Cardiac muscle cell (in vitro differentiated cells and primary cell): ENCODE measurements around the gene VSTM5. TPM values are rescaled to one million over a fixed set of nuclear protein-coding genes. Genes with fewer than 3 reads are reported as not detected.
"Not testable (repeated sequence)": the region's sequence is repeated elsewhere in the genome, so short reads cannot be mapped to it uniquely, and the experiment has no call there.

Experiments used
- DNase-seq, 2 donors: peaks; one replicate each; pipeline versions ENCODE4 v3.0.0 to v3.0.0-alpha.2; 2010 to 2017; ENCODE audit warnings: low read depth in 1 of 2, low spot score in 1 of 2
- H3K27ac ChIP-seq: fragments of 200-600 bp; sonication (generic); 2 replicates; pipeline ENCODE4 v1.5.1; 2016
- H3K27me3 ChIP-seq: fragments of 200-600 bp; sonication (generic); 2 replicates; pipeline ENCODE4 v1.6.0; 2016; ENCODE audit warnings: control low read depth
- H3K36me3 ChIP-seq: fragments of 200-600 bp; sonication (generic); 2 replicates; pipeline ENCODE4 v1.5.1; 2016; ENCODE audit warnings: control low read depth
- H3K4me1 ChIP-seq: fragments of 200-600 bp; sonication (generic); 2 replicates; pipeline ENCODE4 v1.8.1; 2017; ENCODE audit warnings: low read depth, mild to moderate bottlenecking, mixed run types
- H3K4me3 ChIP-seq: fragments of 200-600 bp; sonication (generic); 2 replicates; pipeline ENCODE4 v1.5.1; 2016; ENCODE audit warnings: mild to moderate bottlenecking
- H3K9me3 ChIP-seq: fragments of 200-600 bp; sonication (generic); 2 replicates; pipeline ENCODE4 v1.5.1; 2017; ENCODE audit warnings: low read depth, mild to moderate bottlenecking, control low read depth
- polyA plus RNA-seq: library from polyadenylated mRNA; unstranded; fragments of >200 nt; fragmentation: Nextera tagmentation; extraction: Ambion mirVana; gene quantifications from 2 replicates; pipeline ENCODE4 v1.2.1, GENCODE V29; 2016
- total RNA-seq: library from RNA; depleted of rRNA; stranded (reverse); fragments of >200 nt; gene quantifications from 2 replicates; pipeline ENCODE4 v1.2.3, GENCODE V29; 2016
- TF ChIP-seq, protein P1 (sequence below): IDR thresholded peaks from 2 replicates; pipeline ENCODE4 v1.5.1; 2012; ENCODE audit warnings: low read depth, mild to moderate bottlenecking, low read length

Gene VSTM5
- total and polyA plus RNA-seq, 2 experiments from 2014 or later = 0.15 TPM; not detected in 1

- Histone ChIP-seq H3K27me3 (no peaks in the 10 kb centered on the region), H3K4me3 (no peak overlapping the region), H3K4me1 (no peaks in the 10 kb centered on the region), H3K27ac (no peak overlapping the region), H3K9me3 (no peaks in the 10 kb centered on the region), H3K36me3 (no peaks in the 10 kb centered on the region)
- TF ChIP-seq, protein P1, sequence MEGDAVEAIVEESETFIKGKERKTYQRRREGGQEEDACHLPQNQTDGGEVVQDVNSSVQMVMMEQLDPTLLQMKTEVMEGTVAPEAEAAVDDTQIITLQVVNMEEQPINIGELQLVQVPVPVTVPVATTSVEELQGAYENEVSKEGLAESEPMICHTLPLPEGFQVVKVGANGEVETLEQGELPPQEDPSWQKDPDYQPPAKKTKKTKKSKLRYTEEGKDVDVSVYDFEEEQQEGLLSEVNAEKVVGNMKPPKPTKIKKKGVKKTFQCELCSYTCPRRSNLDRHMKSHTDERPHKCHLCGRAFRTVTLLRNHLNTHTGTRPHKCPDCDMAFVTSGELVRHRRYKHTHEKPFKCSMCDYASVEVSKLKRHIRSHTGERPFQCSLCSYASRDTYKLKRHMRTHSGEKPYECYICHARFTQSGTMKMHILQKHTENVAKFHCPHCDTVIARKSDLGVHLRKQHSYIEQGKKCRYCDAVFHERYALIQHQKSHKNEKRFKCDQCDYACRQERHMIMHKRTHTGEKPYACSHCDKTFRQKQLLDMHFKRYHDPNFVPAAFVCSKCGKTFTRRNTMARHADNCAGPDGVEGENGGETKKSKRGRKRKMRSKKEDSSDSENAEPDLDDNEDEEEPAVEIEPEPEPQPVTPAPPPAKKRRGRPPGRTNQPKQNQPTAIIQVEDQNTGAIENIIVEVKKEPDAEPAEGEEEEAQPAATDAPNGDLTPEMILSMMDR = no peak
- DNase-seq = no peak
Measured at GRCh38 chr11:93871526-93871925, 21.1 kb upstream of the VSTM5 start.

- TF ChIP-seq, protein P1 = no peak
- H3K27ac ChIP-seq = no peak overlapping the region
- no peak overlapping the region for H3K4me3 ChIP-seq
- no peaks in the 10 kb centered on the region for H3K36me3 ChIP-seq
- H3K9me3 ChIP-seq = no peaks in the 10 kb centered on the region
- no peak for DNase-seq
- H3K4me1 ChIP-seq = no peaks in the 10 kb centered on the region
- no peaks in the 10 kb centered on the region for H3K27me3 ChIP-seq
Measured at GRCh38 chr11:93870616-93871015, 20.2 kb upstream of the VSTM5 start.

DNA sequence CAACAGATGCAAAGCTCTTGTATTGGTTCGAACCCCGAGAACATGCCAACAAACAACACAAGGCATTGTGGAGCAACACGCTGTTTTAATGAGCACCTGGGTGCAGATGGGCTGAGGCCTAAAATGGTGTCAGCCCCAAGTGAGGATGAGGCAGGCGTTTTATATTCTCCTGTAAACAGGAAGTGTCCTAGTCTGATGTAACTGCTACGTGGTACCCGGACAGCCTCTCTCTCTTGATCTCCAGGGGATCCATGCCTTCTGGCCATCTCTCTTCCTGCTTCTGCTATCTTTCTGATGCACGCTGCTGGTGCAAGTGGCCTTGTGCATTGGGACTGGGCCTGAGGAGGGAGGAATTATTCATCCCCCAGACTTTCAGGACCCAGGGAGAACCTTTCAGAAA, 19.4 kb upstream of the VSTM5 start:
- TF ChIP-seq, protein P1 = no peak
- Histone ChIP-seq H3K4me3 (no peak overlapping the region), H3K9me3 (no peaks in the 10 kb centered on the region), H3K27ac (no peak overlapping the region), H3K27me3 (no peaks in the 10 kb centered on the region), H3K36me3 (no peaks in the 10 kb centered on the region), H3K4me1 (no peaks in the 10 kb centered on the region)
- no peak for DNase-seq

DNA sequence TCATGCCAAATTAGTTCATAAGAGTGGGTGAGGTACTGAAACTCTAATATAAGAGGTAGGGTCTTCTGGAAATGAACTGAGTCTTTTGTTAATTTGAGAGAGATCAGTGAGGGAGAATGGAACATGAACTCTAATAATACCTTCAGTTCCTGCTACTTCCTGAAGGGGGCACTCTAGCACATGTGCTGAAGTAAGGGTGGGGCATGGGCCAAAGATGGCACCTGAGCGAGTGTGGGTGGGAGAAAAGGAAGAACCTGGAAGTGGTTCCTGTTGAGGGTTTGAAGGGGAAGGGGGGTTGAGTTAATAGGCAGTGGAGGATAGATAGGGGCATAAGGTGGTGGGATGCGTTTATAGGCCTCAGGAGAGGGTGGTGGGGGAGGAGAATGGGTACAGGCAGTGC, 18.0 kb upstream of the VSTM5 start:
- H3K4me3 ChIP-seq, H3K9me3 ChIP-seq, H3K36me3 ChIP-seq, H3K4me1 ChIP-seq, H3K27me3 ChIP-seq, H3K27ac ChIP-seq, DNase-seq: not testable (repeated sequence)

GRCh38 chr11:93861808-93862207, 11.4 kb upstream of the VSTM5 start:
- Histone ChIP-seq H3K36me3 (no peaks in the 10 kb centered on the region), H3K27ac (no peak overlapping the region), H3K4me3 (no peak overlapping the region), H3K4me1 (no peaks in the 10 kb centered on the region), H3K27me3 (no peaks in the 10 kb centered on the region), H3K9me3 (no peaks in the 10 kb centered on the region)
- peak in 1 of 2 donors; percentile 13 for DNase-seq
- TF ChIP-seq, protein P1 = no peak

DNA sequence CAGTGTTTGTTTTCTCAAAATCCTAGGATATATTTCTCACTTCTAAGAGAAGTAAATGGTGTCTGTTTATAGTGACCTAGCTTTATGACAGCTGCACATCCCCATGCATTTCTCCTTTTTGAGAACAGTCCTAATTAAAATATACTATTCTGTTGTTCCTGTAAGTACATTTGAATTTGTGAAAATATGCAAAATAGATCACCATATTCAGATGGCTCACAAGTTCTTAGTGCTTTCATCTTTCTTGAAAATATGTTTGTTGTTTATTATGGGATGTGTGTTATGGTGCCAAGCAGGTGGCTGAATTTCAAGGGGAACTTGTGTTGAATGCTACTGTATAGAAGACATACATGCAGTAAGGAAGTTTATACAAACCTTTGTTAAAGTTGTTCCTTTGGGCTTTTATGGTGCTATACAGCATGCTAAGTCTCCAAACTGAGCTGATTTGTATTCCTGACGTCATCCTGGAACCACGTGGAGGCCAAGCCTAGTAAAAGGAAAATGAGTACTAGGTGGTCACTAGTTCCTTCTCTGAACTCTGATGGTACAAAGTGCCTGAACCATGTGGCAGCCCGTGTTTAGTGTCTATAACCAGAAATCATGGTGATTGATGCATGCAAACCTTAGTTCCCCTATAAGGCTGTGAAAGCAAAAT, 7.8 kb upstream of the VSTM5 start:
- Histone ChIP-seq H3K27ac (no peak overlapping the region), H3K27me3 (no peaks in the 10 kb centered on the region), H3K4me1 (no peaks in the 10 kb centered on the region), H3K4me3 (no peak overlapping the region), H3K9me3 (no peaks in the 10 kb centered on the region), H3K36me3 (no peaks in the 10 kb centered on the region)
- no peak for DNase-seq
- TF ChIP-seq, protein P1 = no peak
